IPS-18c (cell line): ENCODE data around the gene VWA8.
"Not testable (repeated sequence)": the region's sequence is repeated elsewhere in the genome, so short reads cannot be mapped to it uniquely, and the experiment has no call there.

Experiments
- H3K4me3 ChIP-seq: 2 replicates; pipeline ENCODE4 v1.7.0; 2013; ENCODE audit warnings: low read depth, mild to moderate bottlenecking, low read length, moderate library complexity; ENCODE audit not compliant: insufficient read depth
- H3K9me3 ChIP-seq: one replicate; pipeline ENCODE4 v1.6.1; 2013; ENCODE audit warnings: mild to moderate bottlenecking, low read length, moderate library complexity; ENCODE audit not compliant: control insufficient read depth, insufficient read depth

Gene VWA8

GRCh38 chr13:41589434-41589833, 371.5 kb downstream of the VWA8 start:
- Histone ChIP-seq H3K4me3 (no peak overlapping the region), H3K9me3 (no peaks in the 10 kb centered on the region)

GRCh38 chr13:41588899-41589298, 372.0 kb downstream of the VWA8 start:
- Histone ChIP-seq H3K9me3 (no peaks in the 10 kb centered on the region), H3K4me3 (no peak overlapping the region)

DNA sequence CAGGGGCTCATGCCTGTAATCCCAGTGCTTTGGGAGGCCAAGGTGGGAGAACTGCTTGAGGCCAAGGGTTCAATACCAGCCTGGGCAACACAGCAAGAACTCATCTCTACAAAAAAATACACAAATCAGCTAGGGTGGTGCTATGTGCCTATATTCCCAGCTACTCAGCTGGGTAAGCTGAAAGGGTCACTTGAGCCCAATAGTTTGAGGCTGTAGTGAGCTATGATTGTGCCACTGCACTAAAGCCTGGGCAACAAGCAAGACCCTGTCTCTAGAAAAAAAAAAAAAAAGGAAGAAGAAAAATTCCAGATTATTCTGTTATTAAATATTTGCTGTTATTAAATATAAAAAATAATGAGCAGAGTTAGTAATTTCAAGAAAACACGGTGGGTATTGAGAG, 372.5 kb downstream of the VWA8 start:
- no peak overlapping the region for H3K4me3 ChIP-seq
- no peaks in the 10 kb centered on the region for H3K9me3 ChIP-seq

DNA sequence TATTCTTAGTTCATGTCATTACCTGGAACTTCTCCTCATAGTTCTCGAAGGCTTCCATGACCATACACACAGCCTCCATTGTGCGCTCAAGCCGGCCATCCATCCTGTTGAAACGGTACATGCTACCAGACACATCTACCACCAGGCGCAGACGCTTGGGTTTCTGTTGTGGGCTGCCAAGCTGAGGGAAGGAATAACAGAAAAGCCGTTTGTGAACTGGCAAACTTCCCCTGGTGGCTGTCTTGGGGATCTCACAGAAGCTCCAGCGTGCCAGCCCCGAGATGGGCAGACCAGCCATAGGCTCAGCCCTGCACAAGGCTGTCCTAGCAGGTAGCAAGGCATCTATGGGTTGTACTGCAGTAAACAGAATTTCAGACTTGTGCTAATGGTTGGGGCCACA, 373.4 kb downstream of the VWA8 start:
- no peak overlapping the region for H3K4me3 ChIP-seq
- no peaks in the 10 kb centered on the region for H3K9me3 ChIP-seq

GRCh38 chr13:41586216-41586615, 374.7 kb downstream of the VWA8 start:
- Histone ChIP-seq H3K9me3 (no peaks in the 10 kb centered on the region), H3K4me3 (no peak overlapping the region)

DNA sequence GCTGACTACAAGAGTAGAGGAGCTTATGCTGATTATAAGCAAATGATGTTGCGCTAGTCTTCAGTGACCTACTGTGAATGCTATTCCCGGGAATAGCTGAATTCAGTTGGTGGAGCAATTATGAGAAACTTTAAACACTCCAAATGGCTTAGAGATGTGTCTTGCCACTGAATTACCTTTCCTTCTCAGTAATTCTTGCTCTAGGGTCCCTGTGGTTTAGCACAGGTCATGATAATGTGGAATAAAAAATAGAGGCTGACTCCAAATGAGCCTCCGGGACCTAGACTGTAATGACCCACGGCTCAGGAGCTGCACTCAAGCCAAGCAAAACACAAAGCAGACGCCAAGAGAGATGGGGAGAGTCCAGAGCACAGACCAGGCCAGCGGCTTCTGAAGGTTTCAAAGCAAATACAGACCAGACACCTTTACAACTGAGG, 378.9 kb downstream of the VWA8 start:
- no peaks in the 10 kb centered on the region for H3K9me3 ChIP-seq

GRCh38 chr13:41580345-41580744, 380.6 kb downstream of the VWA8 start:
- no peak overlapping the region for H3K4me3 ChIP-seq
- no peaks in the 10 kb centered on the region for H3K9me3 ChIP-seq

More for the DNA sequence above, 378.9 kb downstream of the VWA8 start:
- H3K4me3 ChIP-seq = no peak overlapping the region

- Histone ChIP-seq H3K4me3 (no peak overlapping the region), H3K9me3 (no peaks in the 10 kb centered on the region)
Observed at GRCh38 chr13:41579881-41580280, 381.0 kb downstream of the VWA8 start.

DNA sequence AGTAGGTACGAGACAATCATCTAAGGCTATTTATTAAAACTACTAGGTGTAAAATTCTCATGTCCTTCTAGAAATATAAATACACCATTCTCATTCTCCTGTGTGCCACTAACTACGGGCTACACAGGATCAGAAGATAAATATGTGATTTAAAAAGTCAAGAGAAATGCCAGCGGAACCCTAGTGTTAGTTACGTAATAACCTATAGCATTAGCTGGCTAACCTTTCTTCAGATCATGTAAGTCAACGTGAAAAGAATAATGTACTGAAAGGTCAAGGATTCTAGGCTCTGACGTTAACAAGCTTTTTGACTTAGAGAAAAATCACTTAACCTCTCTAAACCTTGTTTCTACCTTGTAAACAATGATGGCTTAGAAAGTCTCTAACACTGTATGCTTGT, 381.7 kb downstream of the VWA8 start:
- Histone ChIP-seq H3K9me3 (no peaks in the 10 kb centered on the region), H3K4me3 (no peak overlapping the region)

DNA sequence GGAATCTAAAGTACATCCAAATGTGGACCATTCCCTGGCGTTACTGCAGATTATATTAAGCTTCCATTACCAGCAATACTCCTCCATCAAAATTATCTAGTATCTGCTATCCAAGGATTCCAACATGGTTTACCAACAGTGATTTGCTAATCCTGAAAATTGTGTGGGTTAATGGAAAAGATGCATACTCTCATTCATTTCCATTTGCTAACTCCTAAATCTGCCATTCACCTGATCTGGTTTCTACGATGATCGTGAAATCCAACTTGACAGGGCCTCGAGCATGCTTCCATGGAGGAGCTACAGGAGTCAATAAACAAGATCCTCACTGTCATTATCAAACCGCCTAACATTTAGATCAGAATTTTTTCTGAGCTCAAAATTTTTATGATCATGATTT, 382.5 kb downstream of the VWA8 start:
- Histone ChIP-seq H3K4me3 (no peak overlapping the region), H3K9me3 (no peaks in the 10 kb centered on the region)

DNA sequence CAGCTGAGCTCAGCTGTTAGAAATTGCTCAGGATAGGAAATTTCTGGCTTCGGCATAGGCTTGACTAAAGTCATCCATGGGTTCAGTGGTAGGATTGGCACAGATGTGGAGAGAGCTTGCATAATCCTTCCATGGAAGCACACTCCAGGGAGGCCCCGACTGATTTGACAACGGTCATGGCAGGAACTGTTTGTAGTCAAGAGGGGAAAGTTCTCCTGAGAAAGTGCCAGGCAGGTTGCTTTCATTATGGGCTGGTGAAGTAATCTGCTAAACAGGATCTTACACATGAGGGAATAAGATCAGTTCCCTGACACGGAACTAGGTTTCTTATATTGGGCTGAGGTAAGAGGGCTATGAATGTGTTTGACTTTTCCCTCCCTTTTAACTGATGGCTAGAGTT, 383.5 kb downstream of the VWA8 start:
- no peaks in the 10 kb centered on the region for H3K9me3 ChIP-seq
- H3K4me3 ChIP-seq = no peak overlapping the region

GRCh38 chr13:41573640-41574039, 387.3 kb downstream of the VWA8 start:
- H3K9me3 ChIP-seq = not testable (repeated sequence)

GRCh38 chr13:41571817-41572340, 389.0 kb downstream of the VWA8 start:
- not testable (repeated sequence) for H3K4me3 ChIP-seq, H3K9me3 ChIP-seq

More at GRCh38 chr13:41573640-41574039, 387.3 kb downstream of the VWA8 start:
- not testable (repeated sequence) for H3K4me3 ChIP-seq

- Histone ChIP-seq H3K4me3 (no peak overlapping the region), H3K9me3 (no peaks in the 10 kb centered on the region)
Observed at GRCh38 chr13:41568972-41569351, 391.9 kb downstream of the VWA8 start.

GRCh38 chr13:41568143-41568971, 392.6 kb downstream of the VWA8 start:
- Histone ChIP-seq H3K9me3 (no peaks in the 10 kb centered on the region), H3K4me3 (no peak overlapping the region)

GRCh38 chr13:41567363-41567762, 393.5 kb downstream of the VWA8 start:
- Histone ChIP-seq H3K4me3 (no peak overlapping the region), H3K9me3 (no peaks in the 10 kb centered on the region)

DNA sequence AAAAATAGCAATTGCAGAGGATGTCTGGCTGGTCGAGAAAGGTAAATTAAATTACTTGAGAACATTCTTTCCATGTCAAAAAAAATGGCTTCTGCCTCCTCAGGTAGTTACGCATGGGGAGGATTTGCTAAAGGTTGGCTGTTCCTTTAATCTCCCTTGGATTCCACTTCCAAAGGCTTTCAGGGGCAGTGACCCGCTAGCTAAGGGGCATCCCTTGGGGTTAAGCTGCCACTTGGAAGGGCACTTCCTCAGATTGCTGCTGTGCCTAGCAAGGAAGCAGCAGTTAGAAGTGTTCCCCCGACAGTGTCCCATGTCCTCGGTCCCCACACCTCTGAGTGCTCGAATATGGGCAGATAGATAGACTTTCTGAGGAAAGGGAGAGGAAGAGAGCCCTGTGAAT, 395.1 kb downstream of the VWA8 start:
- Histone ChIP-seq H3K4me3 (no peak overlapping the region), H3K9me3 (no peaks in the 10 kb centered on the region)

- no peak overlapping the region for H3K4me3 ChIP-seq
- H3K9me3 ChIP-seq = no peaks in the 10 kb centered on the region
Observed at GRCh38 chr13:41565216-41565615, 395.7 kb downstream of the VWA8 start.

DNA sequence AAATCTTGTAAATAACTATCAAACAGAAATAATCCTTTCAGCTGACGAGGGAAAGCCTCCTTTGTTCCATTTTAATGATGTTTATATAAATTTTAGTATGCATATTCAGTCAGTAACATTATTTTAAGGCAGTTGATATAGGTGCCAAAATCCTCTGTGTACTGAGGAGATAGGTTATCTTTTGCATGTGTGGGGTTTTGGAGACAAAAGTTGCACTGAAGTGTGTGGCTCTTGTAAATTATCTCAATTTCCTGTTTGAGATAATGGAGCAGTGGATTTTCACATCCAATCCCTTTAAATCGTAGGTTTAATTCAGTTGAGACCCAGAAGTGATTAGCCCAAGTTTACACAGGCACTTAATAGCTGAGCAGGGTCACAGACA, 396.9 kb downstream of the VWA8 start:
- no peak overlapping the region for H3K4me3 ChIP-seq
- H3K9me3 ChIP-seq = no peaks in the 10 kb centered on the region
